IPS-NIHi7 (cell line): ENCODE measurements around the gene TPO.
"Not testable (repeated sequence)": the region's sequence is repeated elsewhere in the genome, so short reads cannot be mapped to it uniquely, and the experiment has no call there.

Experiments
- DNase-seq: peaks from one replicate; pipeline ENCODE4 v3.0.0; 2012; ENCODE audit warnings: mixed read lengths; ENCODE audit errors: extremely low spot score

TPO gene

DNA sequence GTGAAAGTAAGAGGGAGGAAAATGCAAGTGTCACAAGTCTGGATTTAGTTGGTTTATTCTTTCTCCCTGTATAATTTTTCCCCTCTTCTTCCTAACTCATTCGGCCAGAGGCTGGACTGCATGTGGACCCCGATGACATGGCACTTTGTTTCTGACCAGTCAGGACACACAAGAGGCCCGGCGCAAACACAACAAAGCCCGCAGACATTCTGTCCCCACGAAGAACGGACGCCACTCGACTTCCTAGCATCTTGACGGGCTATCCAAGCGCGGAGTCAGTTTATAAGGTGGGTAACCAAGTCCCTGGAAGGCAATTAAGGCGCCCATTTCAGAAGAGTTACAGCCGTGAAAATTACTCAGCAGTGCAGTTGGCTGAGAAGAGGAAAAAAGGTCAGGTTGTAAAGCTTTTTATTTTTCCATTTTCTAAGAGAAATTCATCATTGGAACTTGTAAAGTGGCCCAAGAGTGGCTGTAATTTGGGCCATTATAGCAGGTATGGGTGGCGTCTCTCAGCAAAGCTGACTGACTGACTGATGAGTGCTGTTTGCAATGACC, at the start of gene TPO:
Gene TPO, plus strand, starts transcription at position 308 of the 555 bp plus-strand sequence. CDS start 946 bp downstream, outside the sequence.
- DNase-seq: no peak

- DNase-seq: no peak
These were observed 46.6 kb upstream of the TPO start for GRCh38 chr2:1366546-1367134.

- DNase-seq: no peak
These were observed 45.7 kb upstream of the TPO start for GRCh38 chr2:1367601-1368000.

GRCh38 chr2:1369905-1370304, 43.4 kb upstream of the TPO start:
- no peak for DNase-seq

GRCh38 chr2:1370461-1370860, 42.8 kb upstream of the TPO start:
- no peak for DNase-seq

DNA sequence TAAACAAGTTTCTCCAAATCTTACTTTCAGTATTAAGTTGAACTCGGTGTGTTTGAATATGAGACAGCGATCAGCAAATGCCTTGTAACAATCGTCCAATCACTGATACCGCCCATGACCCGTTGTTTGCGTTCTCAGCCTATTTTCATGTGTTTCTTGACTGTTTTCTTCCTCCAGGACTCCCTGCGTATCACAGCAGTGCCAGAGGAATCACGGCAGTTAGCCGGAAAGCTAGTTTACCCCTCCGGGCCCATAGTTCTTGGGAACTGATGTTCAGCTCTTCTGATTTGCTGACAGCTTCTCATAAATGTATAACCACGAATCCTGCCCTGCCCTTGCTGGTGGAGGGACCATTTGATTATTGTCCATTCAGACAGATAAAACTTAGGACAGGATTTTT, 42.2 kb upstream of the TPO start:
- DNase-seq: no peak

DNA sequence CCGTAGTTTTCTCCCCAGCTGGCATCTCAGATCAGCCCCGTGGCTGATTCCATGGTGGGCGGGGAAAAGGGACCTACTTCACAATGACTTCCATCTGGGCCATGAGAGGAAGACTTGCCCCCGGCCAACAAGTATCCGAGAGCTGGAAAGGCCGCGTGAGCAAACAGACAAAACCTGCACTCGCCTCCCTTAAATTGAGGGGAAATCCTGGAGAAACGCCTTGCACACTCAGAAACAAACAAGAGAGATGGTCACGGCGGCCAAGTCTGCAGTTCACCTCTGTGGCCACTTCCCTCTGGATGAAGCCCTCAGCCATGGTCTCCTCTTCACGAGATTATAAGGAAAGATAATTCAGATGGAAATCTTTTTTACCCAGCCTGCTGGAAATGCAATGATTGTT, 39.4 kb upstream of the TPO start:
- no peak for DNase-seq

DNA sequence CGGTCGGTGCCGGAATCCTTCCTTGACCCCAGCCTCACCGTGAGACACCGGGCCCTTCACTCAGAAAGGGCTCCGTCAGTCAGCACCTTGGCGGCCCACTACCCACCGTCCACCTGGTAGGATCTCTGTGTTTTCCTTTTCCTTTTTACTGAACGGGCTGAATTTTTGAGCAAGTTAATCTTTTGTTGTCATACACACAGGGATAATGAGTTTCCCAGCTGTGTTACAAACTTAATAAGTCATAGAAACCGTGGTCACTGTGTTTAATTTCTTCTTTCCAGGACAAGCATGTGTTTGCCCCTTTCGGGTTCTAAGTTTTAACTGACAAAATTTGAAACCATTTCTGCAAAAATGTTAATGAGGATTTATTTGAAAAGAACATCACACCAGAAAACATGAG, 39.0 kb upstream of the TPO start:
- no peak for DNase-seq

DNA sequence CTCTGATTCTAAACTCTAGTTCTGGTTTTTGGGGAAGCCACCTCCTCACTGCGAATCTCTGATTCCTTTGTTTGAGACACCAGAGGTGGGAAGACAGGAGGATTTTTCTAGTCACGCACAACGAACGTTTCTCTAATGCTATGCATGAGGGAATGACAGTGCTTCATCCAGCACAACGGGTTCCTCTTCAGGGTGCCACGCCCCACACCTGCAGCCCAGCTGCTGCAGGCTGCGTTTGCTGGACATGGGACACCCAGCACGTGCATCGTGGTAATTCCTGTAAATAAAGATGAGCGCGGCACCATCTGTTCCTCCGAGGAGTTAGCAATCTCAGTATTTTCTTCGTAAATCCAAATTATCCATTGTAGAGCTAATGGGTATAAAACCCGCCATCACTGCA, 37.5 kb upstream of the TPO start:
- DNase-seq: no peak

DNA sequence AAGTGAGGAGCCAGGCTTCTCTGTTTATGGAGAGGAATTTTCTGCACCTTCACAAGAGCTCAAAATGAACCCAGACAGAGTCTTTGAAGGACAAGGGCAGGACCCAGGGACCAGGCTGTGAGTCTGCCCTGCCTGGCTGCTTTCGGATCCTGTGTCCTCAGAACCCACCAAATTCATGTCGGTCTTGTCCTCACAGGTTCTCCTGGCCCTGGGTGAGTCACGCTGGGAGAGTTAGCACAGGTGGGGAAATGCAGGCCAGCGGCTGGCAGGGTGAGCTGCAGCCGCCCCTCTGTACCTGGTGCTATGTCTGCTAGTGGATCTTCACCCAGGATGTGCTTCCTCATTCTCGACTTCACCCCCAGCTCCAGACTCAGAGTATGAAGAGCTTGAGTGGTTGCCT, 35.8 kb upstream of the TPO start:
- DNase-seq: no peak

DNA sequence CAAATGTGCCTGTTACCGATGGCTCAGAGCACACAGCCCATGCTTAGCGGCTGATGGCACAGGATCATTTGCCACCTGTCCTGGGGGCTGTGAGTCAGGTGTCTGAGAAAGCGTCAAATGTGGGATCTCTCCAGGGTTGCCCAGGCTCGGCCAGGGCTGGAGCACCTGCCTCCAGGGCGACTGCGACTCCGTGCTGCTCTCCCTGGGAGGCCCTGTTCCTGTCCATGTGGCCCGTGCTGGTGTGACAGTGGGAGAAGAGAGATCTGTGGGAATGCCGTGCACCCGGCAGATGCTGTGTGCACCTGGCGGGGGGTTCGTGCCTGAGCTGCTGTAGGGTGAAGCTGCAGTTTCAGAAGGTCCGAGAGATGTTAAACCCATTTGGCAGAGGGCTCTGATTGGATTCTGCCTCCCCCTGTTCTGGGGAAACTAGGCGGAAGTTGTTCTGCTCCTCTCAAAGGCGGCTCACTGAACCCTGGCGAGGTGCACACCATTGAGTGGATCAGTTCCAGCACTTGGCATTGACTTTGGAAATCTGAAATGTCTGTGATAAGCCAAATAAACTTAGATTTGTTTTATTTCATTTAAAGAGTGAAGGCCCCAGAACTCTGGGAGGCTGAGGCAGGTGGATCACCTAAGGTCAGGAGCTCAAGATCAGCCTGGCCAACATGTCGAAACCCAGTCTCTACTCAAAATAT, 34.7 kb upstream of the TPO start:
- DNase-seq: no peak

GRCh38 chr2:1381644-1382043, 31.6 kb upstream of the TPO start:
- no peak for DNase-seq

- DNase-seq: not testable (repeated sequence)
These were observed 25.1 kb upstream of the TPO start for GRCh38 chr2:1387954-1388725.

DNA sequence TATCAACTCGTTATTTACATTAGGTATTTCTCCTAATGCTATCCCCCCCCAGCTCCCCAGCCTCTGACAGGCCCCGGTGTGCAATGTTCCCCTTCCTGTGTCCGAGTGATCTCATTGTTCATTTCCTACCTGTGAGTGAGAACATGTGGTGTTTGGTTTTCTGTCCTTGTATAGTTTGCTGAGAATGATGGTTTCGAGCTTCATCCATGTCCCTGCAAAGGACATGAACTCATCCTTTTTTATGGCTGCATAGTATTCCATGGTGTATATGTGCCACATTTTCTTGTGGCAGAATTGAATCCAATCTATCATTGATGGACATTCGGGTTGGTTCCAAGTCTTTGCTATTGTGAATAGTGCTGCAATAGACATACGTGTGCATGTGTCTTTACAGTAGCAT, 23.1 kb upstream of the TPO start:
- DNase-seq: not testable (repeated sequence)

DNA sequence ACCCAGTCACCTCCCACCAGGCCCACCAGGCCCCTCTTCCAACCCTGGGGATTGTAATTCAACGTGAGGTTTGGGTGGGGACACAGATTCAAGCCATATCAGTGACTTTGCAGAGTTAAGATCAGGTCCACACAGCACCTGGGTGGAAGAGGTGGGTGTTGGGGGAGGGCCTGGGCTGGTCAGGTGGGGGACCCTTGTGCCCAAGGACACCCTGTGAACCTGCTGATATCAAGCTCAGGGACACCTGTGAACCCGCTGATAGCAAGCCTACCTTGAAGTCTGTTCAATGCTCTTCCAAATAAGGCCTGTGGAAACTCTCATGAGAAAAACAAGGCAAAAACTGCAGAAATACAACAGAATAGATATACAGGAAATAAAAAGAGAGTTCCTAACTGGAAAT, 19.9 kb upstream of the TPO start:
- DNase-seq: no peak

- DNase-seq: no peak
These were observed 18.4 kb upstream of the TPO start for GRCh38 chr2:1394709-1395408.

- DNase-seq: no peak
These were observed 15.9 kb upstream of the TPO start for GRCh38 chr2:1397350-1397749.

GRCh38 chr2:1398191-1398590, 15.1 kb upstream of the TPO start:
- DNase-seq: no peak

DNA sequence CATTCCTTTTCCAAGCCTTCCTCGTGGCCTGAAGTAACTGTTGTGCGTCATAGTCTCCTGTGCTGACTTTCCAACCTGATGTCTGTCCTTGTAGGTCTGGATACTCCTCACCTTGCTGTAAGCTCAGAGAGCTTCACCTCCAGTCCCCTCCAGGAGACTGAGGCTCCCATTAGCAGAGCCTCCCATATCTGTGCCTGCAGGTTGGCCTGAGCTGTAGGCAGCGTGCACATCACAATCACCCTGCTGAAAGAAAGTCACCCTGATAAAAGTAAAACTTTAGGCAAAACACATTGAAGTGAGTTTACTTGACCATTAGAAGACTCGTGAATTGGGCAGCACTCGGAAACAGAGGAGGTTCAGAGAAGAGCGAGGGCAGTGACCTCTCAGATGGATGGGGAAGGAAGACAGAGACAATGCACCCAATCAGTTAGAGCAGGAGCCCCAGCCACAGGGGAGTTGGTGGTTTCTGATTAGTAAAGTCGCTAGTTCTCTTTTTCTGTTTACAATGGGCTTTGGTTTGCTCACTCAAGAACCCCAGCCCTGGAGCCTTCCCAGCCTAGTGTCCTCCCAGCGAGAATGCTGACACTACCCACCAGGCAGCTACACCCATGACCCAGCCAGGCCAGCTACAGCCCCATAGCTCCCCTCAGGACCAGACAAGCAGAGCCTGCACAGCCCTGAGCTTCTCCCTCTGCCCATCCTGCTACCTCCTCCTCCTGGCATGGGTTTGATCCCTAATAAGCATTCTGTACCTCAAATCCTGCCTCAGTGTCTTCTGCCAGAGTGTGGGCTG, 12.1 kb upstream of the TPO start:
- no peak for DNase-seq

- DNase-seq: no peak
These were observed 11.2 kb upstream of the TPO start for GRCh38 chr2:1402064-1402463.

DNA sequence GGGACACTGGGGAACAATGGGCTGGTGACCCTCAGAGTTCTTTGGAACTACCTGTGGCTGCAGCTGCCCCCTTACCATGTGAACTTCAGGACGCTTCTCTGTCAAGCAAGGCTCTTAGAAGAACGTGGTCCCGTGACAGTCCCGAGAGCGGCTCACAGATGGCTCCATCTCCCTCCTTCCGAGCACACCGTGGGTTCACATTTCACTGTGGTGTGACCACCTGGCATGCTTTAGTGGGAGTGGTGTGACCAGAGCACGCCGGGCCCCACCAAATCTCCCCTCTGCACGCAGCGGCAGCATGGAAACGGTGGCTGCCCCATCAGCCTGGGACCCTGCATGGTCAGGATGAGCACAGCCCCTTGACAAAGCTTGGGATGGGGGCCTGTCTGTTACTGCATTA, 9.7 kb upstream of the TPO start:
- no peak for DNase-seq
